SJSA1 (cell line): ENCODE data around the gene APOL4. TPM values are rescaled to one million over a fixed set of nuclear protein-coding genes. Genes with fewer than 3 reads are reported as not detected.
"Not testable (repeated sequence)": the region's sequence is repeated elsewhere in the genome, so short reads cannot be mapped to it uniquely, and the experiment has no call there.

Experiments used
- DNase-seq, 2 experiments: peaks; one replicate each; pipeline ENCODE4 v3.0.0-alpha.2; 2015 to 2020; ENCODE audit warnings: low spot score in 2 of 2, low read depth in 1 of 2
- H3K27ac ChIP-seq: fragments of 250-450 bp; sonication (Bioruptor Pico); 2 replicates; pipeline ENCODE4 v1.5.1; 2020; ENCODE audit warnings: mild to moderate bottlenecking, moderate library complexity
- H3K27me3 ChIP-seq: fragments of 250-450 bp; sonication (Bioruptor Pico); replicated peaks from 2 replicates; pipeline ENCODE4 v1.5.1; 2020; ENCODE audit warnings: mild to moderate bottlenecking, moderate library complexity
- H3K36me3 ChIP-seq: fragments of 250-450 bp; sonication (Bioruptor Pico); 2 replicates; pipeline ENCODE4 v1.5.1; 2020; ENCODE audit warnings: mild to moderate bottlenecking
- H3K4me1 ChIP-seq: fragments of 250-450 bp; sonication (Bioruptor Pico); replicated peaks from 2 replicates; pipeline ENCODE4 v1.6.1; 2021; ENCODE audit warnings: mild to moderate bottlenecking
- H3K4me3 ChIP-seq: fragments of 250-450 bp; sonication (Bioruptor Pico); 2 replicates; pipeline ENCODE4 v1.5.1; 2020; ENCODE audit warnings: mild to moderate bottlenecking
- H3K9me3 ChIP-seq: fragments of 250-450 bp; sonication (Bioruptor Pico); replicated peaks from 2 replicates; pipeline ENCODE4 v1.5.1; 2020; ENCODE audit warnings: mild to moderate bottlenecking
- total RNA-seq: library from RNA; depleted of rRNA; stranded (reverse); fragments of >200 nt; shearing (Covaris generic); gene quantifications from 2 replicates; pipeline ENCODE4 v1.2.3, GENCODE V29; 2014; rRNA removed

APOL4 gene, protein sequence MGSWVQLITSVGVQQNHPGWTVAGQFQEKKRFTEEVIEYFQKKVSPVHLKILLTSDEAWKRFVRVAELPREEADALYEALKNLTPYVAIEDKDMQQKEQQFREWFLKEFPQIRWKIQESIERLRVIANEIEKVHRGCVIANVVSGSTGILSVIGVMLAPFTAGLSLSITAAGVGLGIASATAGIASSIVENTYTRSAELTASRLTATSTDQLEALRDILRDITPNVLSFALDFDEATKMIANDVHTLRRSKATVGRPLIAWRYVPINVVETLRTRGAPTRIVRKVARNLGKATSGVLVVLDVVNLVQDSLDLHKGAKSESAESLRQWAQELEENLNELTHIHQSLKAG
- 0.08 TPM in 1 of 2 replicates, not detected in the other for total RNA-seq

DNA sequence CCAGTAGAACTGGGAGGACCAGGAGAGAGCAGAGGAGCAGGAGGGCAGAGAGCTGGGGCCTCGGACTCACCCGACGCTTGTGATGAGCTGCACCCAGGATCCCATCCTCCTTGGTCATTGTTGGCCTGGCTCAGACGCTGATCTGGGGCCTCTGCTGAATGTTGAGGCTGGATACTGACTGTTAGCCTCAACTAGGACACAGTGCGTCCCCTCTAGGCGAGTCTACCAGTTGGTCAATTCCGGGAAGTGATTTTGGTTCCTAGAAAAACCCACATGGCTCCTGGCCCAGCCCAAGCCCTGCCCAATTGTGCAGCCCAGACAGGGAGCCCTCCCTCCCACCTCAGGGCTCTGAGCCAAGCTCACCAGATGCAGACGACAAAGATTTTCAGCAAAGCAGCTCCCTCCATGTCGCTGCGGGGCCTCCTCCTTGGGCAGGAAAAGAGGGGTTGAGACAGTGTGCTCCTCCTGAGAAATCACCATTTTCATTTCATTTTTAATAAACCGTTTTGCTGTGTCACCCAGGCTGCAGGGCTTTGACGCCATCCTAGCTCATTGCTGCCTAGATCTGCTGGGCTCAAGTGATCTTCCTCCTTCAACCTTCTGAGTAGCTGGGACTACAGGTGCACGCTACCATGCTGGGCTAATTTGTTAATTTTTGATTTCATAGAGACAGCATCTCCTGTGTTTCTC is at the start of gene APOL4:
Gene APOL4 (minus strand): TSS at position 180 of the 690 bp plus-strand sequence. CDS start 75 bp downstream, at position 105.
- no peak for DNase-seq
- Histone ChIP-seq H3K27ac (no peak within 1 kb of the TSS), H3K4me1 (0 out of 2 replicates have a peak, but pooled peaks cover 5% of the 10 kb centered on the region), H3K36me3 (no peaks in the 10 kb centered on the region), H3K4me3 (no peak within 1 kb of the TSS), H3K9me3 (no peaks in the 10 kb centered on the region), H3K27me3 (no peaks in the 10 kb centered on the region)

- H3K4me3 ChIP-seq, DNase-seq, H3K27me3 ChIP-seq, H3K36me3 ChIP-seq, H3K27ac ChIP-seq, H3K9me3 ChIP-seq: not testable (repeated sequence)
- H3K4me1 ChIP-seq, result peaks cover 20% of the 10 kb centered on the region
Observed at GRCh38 chr22:36250292-36250960, 48.8 kb upstream of the APOL4 start.

DNA sequence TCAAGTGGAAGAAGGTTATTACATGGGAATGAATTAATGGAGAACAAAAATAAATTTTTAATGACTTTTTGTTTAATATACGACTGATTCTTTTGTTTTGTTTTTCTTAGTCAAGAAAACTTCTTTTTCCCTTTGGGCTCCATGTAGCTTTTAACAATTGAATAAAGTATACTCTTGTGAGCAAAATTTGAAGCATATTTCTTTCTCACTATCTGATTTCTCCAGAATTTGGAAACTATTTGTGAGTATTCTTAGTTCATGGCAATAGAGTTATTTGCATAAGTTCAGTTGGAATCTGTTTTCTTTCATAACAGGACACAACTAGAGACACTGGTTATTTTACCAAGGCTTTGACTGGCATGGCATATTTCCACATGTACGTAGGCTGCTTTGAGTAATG is 47.6 kb upstream of the APOL4 start:
- DNase-seq, result no peak
- Histone ChIP-seq H3K27ac (no peak overlapping the region), H3K36me3 (no peaks in the 10 kb centered on the region), H3K9me3 (no peaks in the 10 kb centered on the region), H3K27me3 (no peaks in the 10 kb centered on the region), H3K4me1 (peaks cover 27% of the 10 kb centered on the region), H3K4me3 (no peak overlapping the region)

DNA sequence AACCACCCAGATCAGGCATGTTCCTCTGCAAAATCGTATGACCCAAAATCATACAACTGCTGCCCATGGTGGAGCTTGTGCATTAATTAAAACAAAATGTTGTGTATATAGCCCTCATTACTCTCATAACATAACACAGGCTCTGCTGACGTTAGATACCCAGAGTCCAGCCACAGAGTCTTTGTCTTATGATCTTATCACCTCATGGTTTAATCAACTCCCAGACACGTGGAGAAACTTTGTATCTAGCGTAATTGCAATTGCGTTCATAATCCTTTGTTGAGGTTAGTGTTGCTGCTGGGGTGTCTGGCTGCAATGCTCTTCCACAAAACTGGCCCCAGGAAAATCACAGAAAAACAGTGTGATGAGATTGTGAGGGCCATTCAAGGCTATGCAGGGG is 46.3 kb upstream of the APOL4 start:
- H3K4me3 ChIP-seq, result no peak overlapping the region
- H3K4me1 ChIP-seq, result peaks cover 17% of the 10 kb centered on the region
- H3K27me3 ChIP-seq, result no peaks in the 10 kb centered on the region
- H3K36me3 ChIP-seq, result no peaks in the 10 kb centered on the region
- no peak for DNase-seq
- H3K9me3 ChIP-seq, result no peaks in the 10 kb centered on the region
- no peak overlapping the region for H3K27ac ChIP-seq

DNA sequence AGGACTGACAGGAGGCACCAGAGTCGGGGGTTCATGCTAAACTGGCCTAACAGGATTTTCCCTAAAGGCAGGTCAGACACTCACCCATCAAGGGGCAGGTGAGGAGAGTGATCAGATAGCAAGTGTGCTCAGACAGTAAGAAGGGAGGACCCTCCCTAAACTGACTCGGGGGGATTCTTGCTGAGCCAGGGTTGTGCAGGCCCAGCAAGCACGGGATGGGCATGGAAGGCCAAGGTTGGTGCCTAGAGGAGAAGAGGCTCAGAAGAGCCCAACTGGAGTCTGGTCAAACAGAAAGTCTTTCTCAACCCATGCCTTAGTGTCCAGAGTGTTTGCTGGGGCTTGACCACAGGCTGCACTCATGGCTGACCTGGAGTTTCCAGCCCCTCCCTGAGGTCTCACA is 45.1 kb upstream of the APOL4 start:
- no peaks in the 10 kb centered on the region for H3K9me3 ChIP-seq
- no peak for DNase-seq
- H3K36me3 ChIP-seq, result no peaks in the 10 kb centered on the region
- no peak overlapping the region for H3K4me3 ChIP-seq
- H3K27me3 ChIP-seq, result no peaks in the 10 kb centered on the region
- H3K4me1 ChIP-seq, result peaks cover 12% of the 10 kb centered on the region
- no peak overlapping the region for H3K27ac ChIP-seq

DNA sequence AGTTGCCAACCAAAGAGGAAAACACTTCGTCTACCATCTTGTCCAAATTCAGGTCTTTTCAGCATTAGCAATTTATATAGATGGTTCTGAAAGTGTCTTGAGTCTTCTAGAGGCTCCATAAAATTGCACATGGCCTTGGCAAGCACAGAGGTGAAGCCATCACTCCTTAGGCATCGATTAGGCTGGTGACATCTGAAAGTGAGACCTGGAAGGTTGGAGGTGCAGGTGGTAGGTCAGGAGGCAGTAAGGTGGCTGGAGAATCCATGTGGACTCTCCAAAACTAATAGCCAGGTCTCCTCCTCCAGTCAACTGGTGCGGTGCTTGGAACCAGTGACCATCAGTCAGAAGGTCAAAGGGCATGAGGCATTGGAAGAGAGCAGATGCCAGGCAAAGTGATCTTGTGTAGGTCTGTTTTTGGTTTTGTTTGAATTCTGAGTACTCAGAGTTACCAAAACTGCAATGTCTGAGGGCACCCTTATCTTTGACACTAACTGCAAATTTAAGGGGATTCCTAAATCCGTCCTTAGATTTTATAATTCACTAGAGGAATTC is 44.3 kb upstream of the APOL4 start:
- no peaks in the 10 kb centered on the region for H3K27me3 ChIP-seq
- no peak overlapping the region for H3K27ac ChIP-seq
- H3K36me3 ChIP-seq, result no peaks in the 10 kb centered on the region
- H3K9me3 ChIP-seq, result no peaks in the 10 kb centered on the region
- DNase-seq, result no peak
- peaks cover 12% of the 10 kb centered on the region for H3K4me1 ChIP-seq
- H3K4me3 ChIP-seq, result no peak overlapping the region

DNA sequence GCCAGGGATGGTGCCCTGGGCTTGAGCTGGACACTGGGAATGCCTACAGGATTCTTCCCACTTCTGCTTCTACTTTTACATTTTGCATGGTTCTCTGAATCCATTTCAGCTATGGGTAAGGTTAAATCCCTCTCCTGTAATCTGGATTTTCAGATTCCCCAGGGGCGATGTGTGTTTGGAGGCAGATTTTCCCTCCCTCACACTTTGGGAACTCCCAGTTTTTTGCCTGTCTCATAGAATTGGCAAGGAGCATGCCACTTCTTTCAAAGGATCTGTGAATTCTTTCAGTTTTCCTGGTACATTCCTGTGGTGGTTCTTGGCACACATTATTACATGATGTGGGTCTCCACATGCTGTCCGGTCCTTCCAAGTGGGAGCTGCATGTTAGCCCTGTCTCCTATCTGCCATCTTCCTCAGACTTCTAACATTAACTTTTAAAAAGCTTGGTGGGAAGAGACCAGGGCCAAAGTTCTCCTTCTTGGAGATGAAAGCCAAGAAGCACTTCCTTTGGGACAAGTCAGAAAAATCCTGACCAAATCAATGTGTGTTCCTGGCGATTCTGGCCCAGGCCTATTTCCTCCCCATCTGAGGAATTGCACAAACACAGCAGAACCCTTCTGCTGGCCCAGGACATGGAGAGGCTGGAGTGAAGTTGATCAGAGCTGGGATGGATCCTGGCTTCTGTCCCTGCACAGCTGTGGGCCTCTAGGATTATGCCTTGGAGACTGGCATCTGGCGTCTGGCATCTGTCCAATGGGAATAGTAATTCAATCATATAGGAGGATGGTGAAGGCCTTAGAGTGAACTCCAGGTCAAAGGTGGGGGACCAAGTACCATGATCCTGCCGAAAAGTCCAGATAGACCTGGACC is 43.1 kb upstream of the APOL4 start:
- no peak overlapping the region for H3K27ac ChIP-seq
- no peaks in the 10 kb centered on the region for H3K36me3 ChIP-seq
- H3K27me3 ChIP-seq, result no peaks in the 10 kb centered on the region
- no peak overlapping the region for H3K4me3 ChIP-seq
- DNase-seq, result peak in 1 of 2 experiments; percentile 19
- peaks cover 15% of the 10 kb centered on the region for H3K4me1 ChIP-seq
- H3K9me3 ChIP-seq, result no peaks in the 10 kb centered on the region

GRCh38 chr22:36243986-36244385 is 42.4 kb upstream of the APOL4 start:
- Histone ChIP-seq H3K9me3 (no peaks in the 10 kb centered on the region), H3K36me3 (no peaks in the 10 kb centered on the region), H3K4me1 (peaks cover 18% of the 10 kb centered on the region), H3K4me3 (no peak overlapping the region), H3K27me3 (no peaks in the 10 kb centered on the region), H3K27ac (no peak overlapping the region)
- no peak for DNase-seq

GRCh38 chr22:36239401-36240171 is 38.0 kb upstream of the APOL4 start, which contains the start of gene APOL2:
Gene APOL2 (minus strand): TSS chr22:36239527. CDS start chr22:36233162, 6,365 bp downstream.
- Histone ChIP-seq H3K27me3 (no peaks in the 10 kb centered on the region), H3K27ac (peak within 1 kb of the TSS; percentile 56), H3K4me1 (peaks cover 27% of the 10 kb centered on the region), H3K9me3 (no peaks in the 10 kb centered on the region; the same call in 1 of the 2 replicates), H3K4me3 (peak within 1 kb of the TSS; percentile 45), H3K36me3 (peaks cover 23% of the 10 kb centered on the region)
- peak; percentile 87 to 92 for DNase-seq

- peak in 1 of 2 experiments; percentile 42 for DNase-seq
- H3K9me3 ChIP-seq, result no peaks in the 10 kb centered on the region; the same call in 1 of the 2 replicates
- H3K27me3 ChIP-seq, result no peaks in the 10 kb centered on the region
- H3K36me3 ChIP-seq, result peaks cover 23% of the 10 kb centered on the region
- H3K27ac ChIP-seq, result peak overlapping the region; percentile 56
- H3K4me1 ChIP-seq, result peaks cover 22% of the 10 kb centered on the region
- peak overlapping the region; percentile 45 for H3K4me3 ChIP-seq
Observed at GRCh38 chr22:36239150-36239400, 37.5 kb upstream of the APOL4 start.

DNA sequence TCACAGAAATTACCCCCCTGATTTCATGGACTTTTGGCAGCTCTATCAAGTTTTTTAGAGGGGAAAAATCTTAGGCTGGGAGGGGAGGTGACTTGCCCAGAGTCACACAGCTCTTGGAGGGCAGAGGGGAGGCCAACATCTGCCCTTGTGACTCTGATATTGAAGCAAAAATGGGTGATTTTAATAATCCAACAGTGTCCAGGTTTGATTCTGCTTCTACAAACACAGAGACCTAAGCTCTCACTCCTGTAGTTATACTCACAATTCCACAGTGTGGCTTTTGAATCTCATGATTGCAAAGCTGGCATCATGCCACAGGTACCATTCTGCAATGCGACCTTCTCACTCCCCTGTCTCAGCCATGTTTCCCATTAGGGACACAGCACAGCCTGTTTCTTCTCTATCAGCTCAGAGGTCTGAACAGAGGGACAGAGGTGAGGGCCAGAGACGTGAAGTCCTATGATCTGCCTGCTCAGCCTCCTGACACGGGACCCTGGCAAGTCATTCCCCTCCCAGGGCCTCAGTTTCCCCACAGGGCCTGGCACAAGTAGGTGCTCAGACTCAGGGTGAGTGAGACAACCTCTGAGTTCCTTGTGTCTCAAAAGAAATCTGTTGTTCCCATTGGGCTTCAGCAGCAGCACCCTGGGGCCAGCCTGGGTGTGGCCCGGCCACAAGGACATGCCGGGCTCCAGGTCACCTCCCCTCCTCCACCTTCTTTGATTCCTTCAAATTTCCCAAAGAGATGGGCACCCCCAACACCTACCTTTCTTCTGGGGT is 37.0 kb upstream of the APOL4 start:
- DNase-seq, result peak; percentile 34 to 39
- H3K27ac ChIP-seq, result peak overlapping the region; percentile 56
- peak overlapping the region; percentile 45 for H3K4me3 ChIP-seq
- H3K36me3 ChIP-seq, result peaks cover 23% of the 10 kb centered on the region
- H3K4me1 ChIP-seq, result peaks cover 21% of the 10 kb centered on the region
- H3K27me3 ChIP-seq, result no peaks in the 10 kb centered on the region
- H3K9me3 ChIP-seq, result no peaks in the 10 kb centered on the region; the same call in 1 of the 2 replicates
